Measurements from ENCODE around the gene TOX2. TPM values are rescaled to one million over a fixed set of nuclear protein-coding genes. Genes with fewer than 3 reads are reported as not detected.

The TOX2 gene
- total and polyA plus RNA-seq, 2 of the 4 experiments (the other 2 are of a cell fraction): 1.3 to 17.5 TPM

DNA sequence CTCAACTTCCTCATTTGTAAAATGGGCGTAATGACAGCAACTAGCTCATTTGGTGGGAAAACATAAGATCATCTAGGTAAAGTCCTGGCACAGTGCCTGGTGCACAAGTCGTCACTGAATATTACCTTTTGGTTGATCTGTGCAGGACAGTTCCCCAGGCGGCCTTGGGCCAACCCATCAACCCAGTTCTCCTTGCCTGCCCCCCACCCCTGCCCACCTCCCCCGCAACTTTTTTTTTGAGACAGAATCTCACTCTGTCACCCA is 173.1 kb downstream of the TOX2 start:
- Histone ChIP-seq H3K27me3 (ENCODE audit: control insufficient read depth, insufficient read depth, low read length) (no peaks in the 10 kb centered on the region), H2BK120ac (ENCODE audit: low read depth, low read length) (no peak overlapping the region), H2AK9ac (replicated peaks; ENCODE audit: low read depth, low read length, poor library complexity) (no peak overlapping the region), H3K9me3 (ENCODE audit: control insufficient read depth, insufficient read depth, low read length) (no peaks in the 10 kb centered on the region), H2AK5ac (ENCODE audit: low read depth, low read length) (no peak overlapping the region), H3K56ac (ENCODE audit: extremely low read depth, insufficient read depth, low read length) (no peak overlapping the region), H3K36me3 (ENCODE audit: control insufficient read depth, insufficient read depth, low read length) (no peaks in the 10 kb centered on the region), H3K79me1 (ENCODE audit: low read depth in 1 of 2, low read length in 2 of 2) (no peaks in the 10 kb centered on the region), H3K18ac (ENCODE audit: low read depth, low read length) (no peak overlapping the region), H2BK5ac (ENCODE audit: low read depth, low read length, poor library complexity, severe bottlenecking) (no peak overlapping the region), H3K27ac (ENCODE audit: insufficient read depth, low read length) (no peak overlapping the region), H4K91ac (ENCODE audit: insufficient read depth, low read depth, low read length) (no peak overlapping the region), H4K8ac (ENCODE audit: low read depth in 2 of 2, low read length in 2 of 2) (no peak overlapping the region), H3K23ac (ENCODE audit: low read depth, low read length) (no peak overlapping the region), H2BK20ac (ENCODE audit: low read depth, low read length) (no peak overlapping the region), H3K9me1 (ENCODE audit: insufficient read depth, low read length) (no peaks in the 10 kb centered on the region; the same call in 1 of the 2 replicates), H2BK15ac (ENCODE audit: low read depth, low read length) (no peak overlapping the region), H3K14ac (replicated peaks; ENCODE audit: low read depth, low read length) (no peak overlapping the region), H2AFZ (replicated peaks; ENCODE audit: low read length, poor library complexity) (no peak overlapping the region), H4K5ac (ENCODE audit: low read depth, low read length) (no peak overlapping the region), H3K9ac (ENCODE audit: low read depth, low read length) (no peak overlapping the region), H3K4me3 (ENCODE audit: insufficient read depth, low read depth, low read length) (no peak overlapping the region), H3K4me2 (ENCODE audit: low read depth, low read length) (no peak overlapping the region), H3K4ac (ENCODE audit: low read depth, low read length) (no peak overlapping the region), H4K20me1 (ENCODE audit: insufficient read depth, low read length) (no peaks in the 10 kb centered on the region), H3K4me1 (ENCODE audit: control insufficient read depth, insufficient read depth, low read length) (peaks cover 7% of the 10 kb centered on the region)
- WGBS, 2 experiments (ENCODE audit: extremely low coverage in 2 of 2, insufficient read length in 1 of 2): 97% methylated on average over 4 of the region's 4 CpGs; no CpG with 5 or more reads in 1 of the 2 experiments
- ATAC-seq (ENCODE audit: low read depth) (no peak), DNase-seq (no peak)
- ChIA-PET CTCF (no interaction called here), POLR2A (ENCODE audit: unreplicated experiment) (interaction anchor here (0.8 kb wide), 1 partner anchor 230 kb away, joined by 3 read pairs; no protein-coding TSS in a partner anchor)
- in situ Hi-C loops (cut with MboI; ENCODE audit: low sequenced_read_pairs): no loop called here
- no TSS peak for BruUV-seq (replicated peaks)
- intact Hi-C loops (cut with micrococcal nuclease): no loop called here
- TF ChIP-seq MAZ (IDR thresholded peaks at IDR 0.05; ENCODE audit: borderline replicate concordance, low read depth, low read length) (no peak), POLR2A (IDR thresholded peaks at IDR 0.05; ENCODE audit: low read depth, low read length) (no peak), RAD21 (IDR thresholded peaks at IDR 0.05; ENCODE audit: low read length) (no peak), BHLHE40 (IDR thresholded peaks at IDR 0.05; ENCODE audit: low read depth, low read length) (no peak), RCOR1 (IDR thresholded peaks at IDR 0.05; ENCODE audit: insufficient replicate concordance, low read length) (no peak), FOS (IDR thresholded peaks at IDR 0.05; ENCODE audit: low read depth, low read length) (no peak), CHD1 (IDR thresholded peaks at IDR 0.05; ENCODE audit: low read depth, low read length) (no peak), CEBPB (IDR thresholded peaks at IDR 0.05; ENCODE audit: low read depth, low read length) (no peak), RFX5 (IDR thresholded peaks at IDR 0.05; ENCODE audit: low read depth, low read length) (no peak), NFE2L2 (IDR thresholded peaks at IDR 0.05; ENCODE audit: low read depth, low read length) (no peak), MXI1 (IDR thresholded peaks at IDR 0.05; ENCODE audit: borderline replicate concordance, low read depth, low read length) (no peak), SMC3 (IDR thresholded peaks at IDR 0.05; ENCODE audit: low read depth, low read length) (no peak), MAFK (IDR thresholded peaks at IDR 0.05; ENCODE audit: low read depth, low read length) (no peak)
- TF ChIP-seq, protein P1, sequence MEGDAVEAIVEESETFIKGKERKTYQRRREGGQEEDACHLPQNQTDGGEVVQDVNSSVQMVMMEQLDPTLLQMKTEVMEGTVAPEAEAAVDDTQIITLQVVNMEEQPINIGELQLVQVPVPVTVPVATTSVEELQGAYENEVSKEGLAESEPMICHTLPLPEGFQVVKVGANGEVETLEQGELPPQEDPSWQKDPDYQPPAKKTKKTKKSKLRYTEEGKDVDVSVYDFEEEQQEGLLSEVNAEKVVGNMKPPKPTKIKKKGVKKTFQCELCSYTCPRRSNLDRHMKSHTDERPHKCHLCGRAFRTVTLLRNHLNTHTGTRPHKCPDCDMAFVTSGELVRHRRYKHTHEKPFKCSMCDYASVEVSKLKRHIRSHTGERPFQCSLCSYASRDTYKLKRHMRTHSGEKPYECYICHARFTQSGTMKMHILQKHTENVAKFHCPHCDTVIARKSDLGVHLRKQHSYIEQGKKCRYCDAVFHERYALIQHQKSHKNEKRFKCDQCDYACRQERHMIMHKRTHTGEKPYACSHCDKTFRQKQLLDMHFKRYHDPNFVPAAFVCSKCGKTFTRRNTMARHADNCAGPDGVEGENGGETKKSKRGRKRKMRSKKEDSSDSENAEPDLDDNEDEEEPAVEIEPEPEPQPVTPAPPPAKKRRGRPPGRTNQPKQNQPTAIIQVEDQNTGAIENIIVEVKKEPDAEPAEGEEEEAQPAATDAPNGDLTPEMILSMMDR (conservative IDR thresholded peaks at IDR 0.05; ENCODE audit: low read depth, low read length): no peak
- TF ChIP-seq, protein P2, sequence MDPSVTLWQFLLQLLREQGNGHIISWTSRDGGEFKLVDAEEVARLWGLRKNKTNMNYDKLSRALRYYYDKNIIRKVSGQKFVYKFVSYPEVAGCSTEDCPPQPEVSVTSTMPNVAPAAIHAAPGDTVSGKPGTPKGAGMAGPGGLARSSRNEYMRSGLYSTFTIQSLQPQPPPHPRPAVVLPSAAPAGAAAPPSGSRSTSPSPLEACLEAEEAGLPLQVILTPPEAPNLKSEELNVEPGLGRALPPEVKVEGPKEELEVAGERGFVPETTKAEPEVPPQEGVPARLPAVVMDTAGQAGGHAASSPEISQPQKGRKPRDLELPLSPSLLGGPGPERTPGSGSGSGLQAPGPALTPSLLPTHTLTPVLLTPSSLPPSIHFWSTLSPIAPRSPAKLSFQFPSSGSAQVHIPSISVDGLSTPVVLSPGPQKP (IDR thresholded peaks at IDR 0.05; ENCODE audit: borderline replicate concordance, low read depth, low read length): no peak
- TF ChIP-seq, protein P3, sequence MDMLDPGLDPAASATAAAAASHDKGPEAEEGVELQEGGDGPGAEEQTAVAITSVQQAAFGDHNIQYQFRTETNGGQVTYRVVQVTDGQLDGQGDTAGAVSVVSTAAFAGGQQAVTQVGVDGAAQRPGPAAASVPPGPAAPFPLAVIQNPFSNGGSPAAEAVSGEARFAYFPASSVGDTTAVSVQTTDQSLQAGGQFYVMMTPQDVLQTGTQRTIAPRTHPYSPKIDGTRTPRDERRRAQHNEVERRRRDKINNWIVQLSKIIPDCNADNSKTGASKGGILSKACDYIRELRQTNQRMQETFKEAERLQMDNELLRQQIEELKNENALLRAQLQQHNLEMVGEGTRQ (IDR thresholded peaks at IDR 0.05; ENCODE audit: low read depth, low read length): no peak
- dilution Hi-C loops (cut with HindIII; ENCODE audit: low sequenced_read_pairs, unreplicated experiment): no loop called here

Measured in IMR-90 (cell line).